ENCODE measurements around the gene MS4A8.

MS4A8 gene

DNA sequence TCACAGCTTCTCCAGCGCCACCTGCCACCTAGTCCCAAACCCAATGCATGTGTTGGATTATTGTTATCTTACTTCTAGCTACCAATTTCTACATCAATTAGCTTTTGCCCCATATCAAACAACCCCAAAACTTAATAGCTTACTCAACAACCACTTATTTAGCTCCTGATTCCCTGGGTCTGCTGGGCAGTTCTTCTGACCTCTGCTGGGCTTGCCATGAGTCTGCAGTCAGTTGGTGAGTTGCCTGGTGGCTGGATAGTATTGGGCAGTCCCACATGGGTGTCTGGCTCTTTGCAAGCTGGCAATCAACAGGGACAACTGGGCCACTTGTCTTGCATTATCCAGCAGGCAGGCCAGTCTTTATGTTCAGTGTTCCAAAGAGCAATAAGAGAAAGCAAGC lies 43.6 kb downstream of the MS4A8 start:
- no peak overlapping the region for H3K4me3 ChIP-seq (ENCODE audit: low read depth, low read length)
- TF ChIP-seq, protein P1, sequence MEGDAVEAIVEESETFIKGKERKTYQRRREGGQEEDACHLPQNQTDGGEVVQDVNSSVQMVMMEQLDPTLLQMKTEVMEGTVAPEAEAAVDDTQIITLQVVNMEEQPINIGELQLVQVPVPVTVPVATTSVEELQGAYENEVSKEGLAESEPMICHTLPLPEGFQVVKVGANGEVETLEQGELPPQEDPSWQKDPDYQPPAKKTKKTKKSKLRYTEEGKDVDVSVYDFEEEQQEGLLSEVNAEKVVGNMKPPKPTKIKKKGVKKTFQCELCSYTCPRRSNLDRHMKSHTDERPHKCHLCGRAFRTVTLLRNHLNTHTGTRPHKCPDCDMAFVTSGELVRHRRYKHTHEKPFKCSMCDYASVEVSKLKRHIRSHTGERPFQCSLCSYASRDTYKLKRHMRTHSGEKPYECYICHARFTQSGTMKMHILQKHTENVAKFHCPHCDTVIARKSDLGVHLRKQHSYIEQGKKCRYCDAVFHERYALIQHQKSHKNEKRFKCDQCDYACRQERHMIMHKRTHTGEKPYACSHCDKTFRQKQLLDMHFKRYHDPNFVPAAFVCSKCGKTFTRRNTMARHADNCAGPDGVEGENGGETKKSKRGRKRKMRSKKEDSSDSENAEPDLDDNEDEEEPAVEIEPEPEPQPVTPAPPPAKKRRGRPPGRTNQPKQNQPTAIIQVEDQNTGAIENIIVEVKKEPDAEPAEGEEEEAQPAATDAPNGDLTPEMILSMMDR (IDR thresholded peaks at IDR 0.05; ENCODE audit: low read depth, low read length, missing control alignments), result no peak
- DNase-seq (ENCODE audit: low read depth), result no peak

- no peak overlapping the region for H3K4me3 ChIP-seq (ENCODE audit: low read depth, low read length)
- TF ChIP-seq, protein P1 (IDR thresholded peaks at IDR 0.05; ENCODE audit: low read depth, low read length, missing control alignments), result no peak
- DNase-seq (ENCODE audit: low read depth), result no peak
Observed at GRCh38 chr11:60744114-60744513, 44.7 kb downstream of the MS4A8 start.

DNA sequence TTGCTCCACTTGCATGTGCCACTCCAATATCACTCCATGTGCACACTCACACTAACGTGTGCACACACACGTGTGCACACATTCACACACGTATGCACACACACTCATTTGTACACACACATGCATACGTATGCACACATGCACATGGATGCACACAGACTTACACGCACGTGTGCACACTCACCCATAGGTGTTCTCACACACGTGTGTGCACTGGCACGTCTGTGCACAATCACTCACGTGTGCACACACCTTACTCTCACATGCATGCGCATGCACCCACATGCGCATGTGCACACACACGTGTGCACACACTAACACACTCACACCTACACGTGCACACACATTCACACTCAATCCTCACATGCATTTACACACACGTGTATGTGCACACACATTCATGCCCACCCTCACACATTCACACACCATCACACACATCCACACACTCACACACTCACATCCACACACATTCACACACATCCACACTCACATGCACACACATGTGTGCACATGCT lies 48.0 kb downstream of the MS4A8 start:
- no peak for DNase-seq (ENCODE audit: low read depth)
- H3K4me3 ChIP-seq (ENCODE audit: low read depth, low read length), result no peak overlapping the region
- TF ChIP-seq, protein P1 (IDR thresholded peaks at IDR 0.05; ENCODE audit: low read depth, low read length, missing control alignments), result no peak

DNA sequence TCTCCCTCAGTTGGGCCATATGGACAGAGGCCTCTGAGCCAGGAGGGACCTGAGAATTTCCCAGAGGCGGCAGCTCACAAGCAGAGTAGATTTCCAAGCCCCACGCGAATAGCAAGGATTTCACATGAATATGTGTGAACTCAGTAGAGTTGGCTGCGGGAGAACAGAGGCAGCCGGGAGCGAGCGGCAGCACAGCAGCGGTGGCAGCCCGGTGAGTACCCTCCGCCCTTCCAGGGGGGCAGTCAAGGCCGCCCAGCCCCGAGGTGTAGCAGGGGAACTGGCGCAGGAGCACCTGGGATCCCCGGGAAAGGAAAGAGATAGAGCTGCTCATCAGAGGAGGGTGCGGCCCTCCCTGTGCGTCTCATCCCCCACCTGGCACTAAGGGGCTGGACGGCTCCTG lies 48.8 kb downstream of the MS4A8 start:
- no peak for DNase-seq (ENCODE audit: low read depth)
- TF ChIP-seq, protein P1 (IDR thresholded peaks at IDR 0.05; ENCODE audit: low read depth, low read length, missing control alignments), result no peak
- no peak overlapping the region for H3K4me3 ChIP-seq (ENCODE audit: low read depth, low read length)

- no peak overlapping the region for H3K4me3 ChIP-seq (ENCODE audit: low read depth, low read length)
- no peak for DNase-seq (ENCODE audit: low read depth)
- TF ChIP-seq, protein P1 (IDR thresholded peaks at IDR 0.05; ENCODE audit: low read depth, low read length, missing control alignments), result no peak
Observed at GRCh38 chr11:60748821-60749220, 49.4 kb downstream of the MS4A8 start.

DNA sequence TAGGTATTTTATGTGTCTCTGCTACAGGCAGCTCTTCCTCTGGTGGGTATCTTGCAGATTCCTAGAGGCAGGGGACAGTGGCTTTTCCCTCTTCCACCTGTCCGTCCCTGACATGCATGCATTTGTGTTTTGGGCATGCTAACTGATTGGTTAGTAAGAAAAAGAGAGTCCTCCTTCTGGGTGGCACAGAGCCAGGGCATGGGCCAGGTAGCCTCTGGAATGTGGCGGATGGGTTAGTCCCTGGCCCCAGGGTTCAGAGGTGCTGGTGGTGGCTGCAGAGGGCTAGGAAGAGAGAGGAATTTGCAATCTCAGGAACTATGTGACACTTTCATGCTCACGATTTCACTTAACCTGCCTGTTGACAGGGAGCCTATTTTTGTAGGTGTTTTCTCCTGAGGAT lies 51.5 kb downstream of the MS4A8 start:
- DNase-seq (ENCODE audit: low read depth), result no peak
- TF ChIP-seq, protein P1 (IDR thresholded peaks at IDR 0.05; ENCODE audit: low read depth, low read length, missing control alignments), result no peak
- H3K4me3 ChIP-seq (ENCODE audit: low read depth, low read length), result no peak overlapping the region

DNA sequence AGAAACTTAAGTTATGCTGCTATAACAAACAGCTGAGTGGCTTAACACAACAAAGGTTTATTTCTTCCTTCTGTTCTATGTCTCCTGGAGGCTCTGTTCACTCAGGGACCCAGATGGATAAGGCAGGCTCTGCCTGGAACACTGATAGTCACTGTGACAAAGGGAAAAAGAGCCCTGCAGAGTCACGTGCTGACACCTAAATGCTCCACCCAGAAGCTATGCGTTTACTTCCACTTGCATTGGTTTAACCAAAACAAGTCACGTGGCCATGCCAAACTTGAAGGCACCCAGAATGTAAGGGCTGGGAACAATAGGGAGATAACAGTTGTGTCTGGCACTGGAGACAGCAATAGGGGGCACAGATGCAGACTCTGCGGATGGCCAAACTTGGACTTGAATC lies 53.9 kb downstream of the MS4A8 start:
- no peak for DNase-seq (ENCODE audit: low read depth)
- no peak overlapping the region for H3K4me3 ChIP-seq (ENCODE audit: low read depth, low read length)
- TF ChIP-seq, protein P1 (IDR thresholded peaks at IDR 0.05; ENCODE audit: low read depth, low read length, missing control alignments), result no peak
